ENCODE measurements around the gene EPAS1. TPM values are rescaled to one million over a fixed set of nuclear protein-coding genes. Genes with fewer than 3 reads are reported as not detected.
"Not testable (repeated sequence)": the region's sequence is repeated elsewhere in the genome, so short reads cannot be mapped to it uniquely, and the experiment has no call there.

Gene EPAS1
- total RNA-seq, 1 donor from 2014 or later: 4.4 TPM

DNA sequence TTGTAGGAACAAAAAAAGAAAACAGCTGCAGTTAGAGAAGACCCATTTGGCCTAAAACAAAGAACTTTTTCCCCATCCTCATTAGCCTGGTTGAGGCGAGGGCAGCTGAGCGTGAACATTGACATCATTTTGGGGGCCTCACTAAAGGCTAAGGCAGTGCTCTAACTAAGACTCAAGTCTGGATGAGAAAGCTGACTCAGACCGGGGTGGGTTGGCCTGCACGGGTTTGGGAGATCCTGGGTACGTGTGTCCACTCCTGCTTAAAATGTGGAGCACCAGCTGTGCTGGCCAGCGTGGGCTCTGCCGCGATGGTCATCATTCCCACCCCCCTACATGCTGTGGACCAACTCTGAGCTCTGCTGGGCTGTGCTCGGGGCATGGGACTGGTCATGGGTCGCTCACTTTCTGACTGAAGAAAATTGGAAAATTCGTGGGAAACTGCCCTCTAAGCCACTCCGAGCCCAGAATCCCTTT is 96.2 kb downstream of the EPAS1 start:
- H3K27ac Mint-ChIP-seq: no peak overlapping the region
- TF ChIP-seq, protein P1, sequence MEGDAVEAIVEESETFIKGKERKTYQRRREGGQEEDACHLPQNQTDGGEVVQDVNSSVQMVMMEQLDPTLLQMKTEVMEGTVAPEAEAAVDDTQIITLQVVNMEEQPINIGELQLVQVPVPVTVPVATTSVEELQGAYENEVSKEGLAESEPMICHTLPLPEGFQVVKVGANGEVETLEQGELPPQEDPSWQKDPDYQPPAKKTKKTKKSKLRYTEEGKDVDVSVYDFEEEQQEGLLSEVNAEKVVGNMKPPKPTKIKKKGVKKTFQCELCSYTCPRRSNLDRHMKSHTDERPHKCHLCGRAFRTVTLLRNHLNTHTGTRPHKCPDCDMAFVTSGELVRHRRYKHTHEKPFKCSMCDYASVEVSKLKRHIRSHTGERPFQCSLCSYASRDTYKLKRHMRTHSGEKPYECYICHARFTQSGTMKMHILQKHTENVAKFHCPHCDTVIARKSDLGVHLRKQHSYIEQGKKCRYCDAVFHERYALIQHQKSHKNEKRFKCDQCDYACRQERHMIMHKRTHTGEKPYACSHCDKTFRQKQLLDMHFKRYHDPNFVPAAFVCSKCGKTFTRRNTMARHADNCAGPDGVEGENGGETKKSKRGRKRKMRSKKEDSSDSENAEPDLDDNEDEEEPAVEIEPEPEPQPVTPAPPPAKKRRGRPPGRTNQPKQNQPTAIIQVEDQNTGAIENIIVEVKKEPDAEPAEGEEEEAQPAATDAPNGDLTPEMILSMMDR (IDR thresholded peaks at IDR 0.05; ENCODE audit: unreplicated experiment): no peak
- H3K9me3 Mint-ChIP-seq: no peaks in the 10 kb centered on the region
- no peak overlapping the region for H3K4me3 Mint-ChIP-seq
- no peaks in the 10 kb centered on the region for H3K36me3 Mint-ChIP-seq
- no peaks in the 10 kb centered on the region for H3K4me1 Mint-ChIP-seq
- DNase-seq (ENCODE audit: low spot score in 2 of 2, unreplicated experiment in 2 of 2): no peak
- peaks cover 3% of the 10 kb centered on the region for H3K27me3 Mint-ChIP-seq (ENCODE audit: low read depth)

- H3K36me3 Mint-ChIP-seq: no peaks in the 10 kb centered on the region
- H3K9me3 Mint-ChIP-seq: no peaks in the 10 kb centered on the region
- no peaks in the 10 kb centered on the region for H3K4me1 Mint-ChIP-seq
- H3K27me3 Mint-ChIP-seq (ENCODE audit: low read depth): peaks cover 3% of the 10 kb centered on the region
- DNase-seq (ENCODE audit: low spot score in 2 of 2, unreplicated experiment in 2 of 2): no peak
- TF ChIP-seq, protein P1 (IDR thresholded peaks at IDR 0.05; ENCODE audit: unreplicated experiment): no peak
- H3K4me3 Mint-ChIP-seq: no peak overlapping the region
- no peak overlapping the region for H3K27ac Mint-ChIP-seq
Observed at GRCh38 chr2:46393865-46394264, 96.7 kb downstream of the EPAS1 start.

DNA sequence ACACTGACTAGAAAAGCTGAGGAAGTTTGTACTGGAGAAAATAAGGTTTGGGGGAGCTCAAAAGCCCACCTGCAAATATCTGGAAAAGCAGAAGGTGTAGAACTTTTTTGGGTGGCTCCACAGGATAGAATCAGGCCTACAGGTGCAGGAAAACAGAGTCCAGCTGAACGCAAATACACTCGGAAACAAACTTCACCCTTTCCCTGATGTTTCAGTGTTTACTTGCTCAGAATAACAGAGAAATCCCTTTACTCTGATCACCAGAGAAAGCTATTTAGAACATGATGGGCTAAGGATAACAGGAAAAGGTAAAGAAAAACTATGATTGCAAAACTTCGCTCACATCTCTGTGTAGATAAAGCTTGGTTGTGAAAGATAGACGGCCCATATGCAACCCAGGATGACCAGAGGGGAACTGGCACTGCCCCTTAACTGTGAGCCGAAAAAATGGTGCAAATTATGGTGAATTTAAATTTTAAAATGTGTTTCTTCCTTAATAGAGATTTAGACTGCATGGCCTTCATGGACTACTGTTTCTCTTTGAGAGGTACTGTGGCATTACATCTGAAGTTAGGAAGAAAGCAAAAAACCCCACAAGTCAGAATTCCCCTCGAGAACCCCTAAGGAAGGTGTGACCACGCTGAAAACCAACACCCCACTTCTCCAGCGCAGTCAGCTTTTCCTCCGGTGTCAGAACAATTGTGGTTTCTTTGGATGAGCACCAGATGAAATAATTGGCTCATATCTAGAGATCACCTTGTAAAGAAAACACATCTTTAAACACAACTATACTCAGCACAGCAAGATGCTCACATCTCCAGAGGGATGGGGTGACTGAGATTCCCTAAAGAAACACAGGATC is 97.7 kb downstream of the EPAS1 start:
- H3K9me3 Mint-ChIP-seq: no peaks in the 10 kb centered on the region
- no peak overlapping the region for H3K27ac Mint-ChIP-seq
- H3K4me3 Mint-ChIP-seq: no peak overlapping the region
- H3K36me3 Mint-ChIP-seq: no peaks in the 10 kb centered on the region
- TF ChIP-seq, protein P1 (IDR thresholded peaks at IDR 0.05; ENCODE audit: unreplicated experiment): no peak
- DNase-seq (ENCODE audit: low spot score in 2 of 2, unreplicated experiment in 2 of 2): no peak
- no peaks in the 10 kb centered on the region for H3K4me1 Mint-ChIP-seq
- H3K27me3 Mint-ChIP-seq (ENCODE audit: low read depth): peaks cover 3% of the 10 kb centered on the region

DNA sequence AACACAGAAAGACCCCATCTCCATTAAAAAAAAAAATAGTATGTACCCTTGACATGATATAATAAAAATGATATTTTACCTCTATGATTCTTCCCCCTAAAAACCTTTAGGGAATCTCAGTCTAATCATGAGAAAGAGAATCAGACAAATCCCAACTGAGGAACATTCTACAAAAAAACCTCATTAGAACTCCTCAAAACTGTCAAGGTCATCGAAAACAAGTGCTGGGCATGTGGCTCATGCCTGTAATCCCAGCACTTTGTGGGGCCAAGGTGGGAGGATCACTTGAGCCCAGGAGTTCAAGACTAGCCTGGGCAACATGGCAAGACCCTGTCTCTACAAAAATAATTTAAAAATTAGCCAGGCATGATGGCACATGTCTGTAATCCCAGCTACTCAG is 98.5 kb downstream of the EPAS1 start:
- not testable (repeated sequence) for DNase-seq (ENCODE audit: low spot score in 2 of 2, unreplicated experiment in 2 of 2); H3K4me3 Mint-ChIP-seq; H3K27ac Mint-ChIP-seq; H3K36me3 Mint-ChIP-seq; H3K4me1 Mint-ChIP-seq; H3K27me3 Mint-ChIP-seq (ENCODE audit: low read depth); H3K9me3 Mint-ChIP-seq

GRCh38 chr2:46400016-46400415 is 102.8 kb downstream of the EPAS1 start:
- TF ChIP-seq, protein P1 (IDR thresholded peaks at IDR 0.05; ENCODE audit: unreplicated experiment): no peak
- no peak overlapping the region for H3K4me3 Mint-ChIP-seq
- no peak for DNase-seq (ENCODE audit: low spot score in 2 of 2, unreplicated experiment in 2 of 2)
- peaks cover 2% of the 10 kb centered on the region for H3K27me3 Mint-ChIP-seq (ENCODE audit: low read depth)
- no peak overlapping the region for H3K27ac Mint-ChIP-seq
- no peaks in the 10 kb centered on the region for H3K36me3 Mint-ChIP-seq
- H3K9me3 Mint-ChIP-seq: no peaks in the 10 kb centered on the region
- H3K4me1 Mint-ChIP-seq: no peaks in the 10 kb centered on the region

DNA sequence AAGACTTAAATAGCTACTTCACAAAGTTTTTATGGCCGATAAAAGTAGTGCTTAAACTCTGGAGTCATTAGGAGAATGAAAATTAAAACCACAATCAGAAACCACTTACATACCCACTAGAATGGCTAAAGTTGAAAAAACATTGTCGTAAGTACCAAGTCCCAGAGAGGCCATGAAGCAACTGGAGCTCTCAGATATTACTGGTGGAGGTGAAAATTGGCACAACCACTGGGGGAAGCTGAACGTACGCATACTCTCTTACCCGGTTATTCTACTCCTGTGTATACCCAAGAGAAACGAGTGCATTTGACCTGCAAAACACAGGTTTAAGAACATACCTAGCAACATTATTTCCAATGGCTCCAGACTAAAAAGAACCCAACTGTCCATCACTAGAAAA is 105.7 kb downstream of the EPAS1 start:
- Mint-ChIP-seq H3K4me3 (no peak overlapping the region), H3K36me3 (no peaks in the 10 kb centered on the region), H3K4me1 (no peaks in the 10 kb centered on the region), H3K9me3 (no peaks in the 10 kb centered on the region), H3K27ac (no peak overlapping the region), H3K27me3 (ENCODE audit: low read depth) (no peaks in the 10 kb centered on the region)
- DNase-seq (ENCODE audit: low spot score in 2 of 2, unreplicated experiment in 2 of 2): no peak
- TF ChIP-seq, protein P1 (IDR thresholded peaks at IDR 0.05; ENCODE audit: unreplicated experiment): no peak

All from mesothelial cell of epicardium (in vitro differentiated cells).